ENCODE measurements around the gene SLC38A8.

The SLC38A8 gene

GRCh38 chr16:84042308-84042878 is at the start of gene SLC38A8:
Gene SLC38A8, minus strand, starts transcription at chr16:84042795. Its CDS starts 638 bp downstream, at chr16:84042157.
- no peak for DNase-seq

- DNase-seq: no peak
These were observed 48.9 kb upstream of the SLC38A8 start for GRCh38 chr16:84091460-84091859.

- DNase-seq: no peak
These were observed 47.6 kb upstream of the SLC38A8 start for GRCh38 chr16:84090211-84090610.

DNA sequence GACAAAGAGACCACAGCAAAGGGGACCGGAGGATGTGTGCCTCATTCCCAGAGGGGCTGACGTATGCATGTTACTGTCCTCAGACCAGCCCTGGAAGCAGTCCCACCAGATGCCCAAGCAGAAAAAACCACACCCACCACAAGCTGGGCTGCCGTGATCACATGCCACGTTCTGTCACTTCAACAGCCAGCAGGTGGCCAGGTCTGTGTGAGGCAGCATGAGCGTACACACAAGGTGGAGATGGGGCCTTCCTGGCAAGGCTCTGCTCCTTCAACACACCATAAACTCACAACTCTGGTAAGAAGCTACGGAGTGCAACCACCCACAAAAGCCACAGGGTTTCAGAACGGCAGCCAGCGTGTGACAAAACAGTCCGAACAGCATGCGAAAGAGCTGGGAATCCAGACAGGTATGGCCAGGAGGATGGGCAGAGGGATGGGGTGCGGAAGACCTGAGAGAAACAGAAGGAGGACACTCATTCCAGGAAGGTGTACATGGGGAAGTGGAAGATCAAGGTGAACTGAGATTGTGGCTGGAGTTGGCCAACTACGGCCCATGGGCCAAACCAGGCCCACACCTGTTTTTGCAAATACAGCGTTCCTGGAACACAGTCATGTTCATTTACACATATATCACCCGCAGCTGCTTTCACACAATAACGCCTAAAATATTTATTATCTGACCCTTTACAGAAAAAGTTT is 46.2 kb upstream of the SLC38A8 start:
- DNase-seq: no peak

DNA sequence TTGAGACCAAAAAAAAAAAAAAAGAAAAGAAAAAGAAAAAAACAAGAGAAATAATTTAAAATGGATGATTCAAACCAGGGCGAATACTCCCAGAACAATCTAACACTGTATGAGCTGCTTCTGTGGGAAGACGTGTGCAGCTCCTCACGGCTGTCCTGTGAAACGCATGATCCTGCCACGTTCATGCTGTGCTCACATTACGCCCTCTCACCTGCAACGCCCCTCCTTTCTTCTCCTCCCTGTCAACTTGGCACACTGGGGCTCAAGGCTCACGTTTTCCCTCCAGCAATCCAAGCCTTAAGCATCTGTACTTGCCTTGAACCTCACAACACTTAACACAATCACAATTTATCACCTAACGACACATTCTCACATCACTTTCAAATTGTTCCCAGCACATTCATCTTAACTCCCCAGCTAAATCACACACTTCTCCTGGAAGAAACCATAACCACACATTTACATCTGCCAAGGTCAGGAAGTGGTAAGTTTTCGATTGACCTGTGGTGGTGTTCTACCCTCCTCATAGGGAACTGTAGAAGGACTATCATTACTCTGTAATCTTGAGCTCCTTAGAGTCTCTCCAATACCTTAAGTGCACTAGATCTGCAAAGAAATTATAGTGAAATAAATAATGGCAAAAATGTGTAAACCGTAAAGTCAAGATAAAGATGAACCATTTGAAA is 45.0 kb upstream of the SLC38A8 start:
- peak; percentile 19 to 43 for DNase-seq

DNA sequence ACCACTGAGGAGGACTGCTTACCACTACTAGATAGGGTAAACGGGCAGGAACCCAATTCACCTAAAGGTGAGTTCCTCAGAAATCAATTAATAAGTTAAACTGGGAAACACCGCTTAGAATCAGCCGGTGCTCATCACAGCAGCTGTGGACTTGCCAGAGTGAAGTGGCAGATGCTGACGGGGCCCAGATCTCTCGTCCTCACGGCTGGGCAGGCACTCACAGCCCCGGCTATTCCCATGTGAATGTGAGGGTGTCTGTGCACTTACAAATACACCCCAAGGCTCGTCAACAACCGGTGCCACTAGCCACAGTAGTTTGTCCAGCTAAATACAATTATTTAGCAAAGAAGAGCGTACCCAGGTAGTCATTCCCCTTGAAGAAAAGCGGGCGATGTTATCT is 44.4 kb upstream of the SLC38A8 start:
- DNase-seq: no peak

- DNase-seq: no peak
These were observed 43.7 kb upstream of the SLC38A8 start for GRCh38 chr16:84086341-84086740.

DNA sequence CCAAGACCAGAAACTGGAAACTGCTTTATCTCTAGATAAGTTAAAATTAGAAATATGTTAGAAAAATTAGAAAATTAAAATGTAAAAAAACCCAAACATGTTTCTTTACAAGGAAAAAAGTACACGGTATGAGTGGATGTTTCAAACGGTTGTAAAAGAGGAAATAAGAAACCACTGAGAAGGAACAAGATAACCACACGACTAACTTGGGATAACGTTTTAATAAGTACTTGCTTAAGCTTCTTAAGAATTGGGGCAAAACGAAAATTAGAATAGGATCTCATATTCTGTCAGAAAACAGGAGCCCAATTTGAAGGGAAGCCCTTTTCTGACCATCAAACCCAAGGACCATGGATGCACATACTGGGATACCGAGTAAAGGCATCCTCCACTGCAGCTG is 43.2 kb upstream of the SLC38A8 start:
- peak; percentile 72 to 84 for DNase-seq

DNA sequence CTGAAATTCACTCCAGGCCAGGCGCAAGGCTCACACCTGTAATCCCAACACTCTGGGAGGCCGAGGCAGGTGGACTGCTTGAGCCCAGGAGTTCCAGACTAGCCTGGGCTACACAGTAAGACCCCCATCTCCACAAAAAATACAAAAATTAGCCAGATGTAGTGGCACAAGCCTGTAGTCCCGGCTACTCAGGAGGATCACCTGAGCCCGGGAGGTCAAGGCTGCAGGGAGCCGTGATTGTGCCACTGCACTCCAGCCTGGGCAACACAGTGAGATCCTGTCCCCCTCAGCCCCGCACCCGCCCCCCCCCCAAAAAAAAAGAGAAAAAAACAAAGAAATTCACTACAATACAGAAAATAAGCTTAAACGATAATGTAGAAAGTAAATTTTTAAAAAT is 42.7 kb upstream of the SLC38A8 start:
- no peak for DNase-seq

DNA sequence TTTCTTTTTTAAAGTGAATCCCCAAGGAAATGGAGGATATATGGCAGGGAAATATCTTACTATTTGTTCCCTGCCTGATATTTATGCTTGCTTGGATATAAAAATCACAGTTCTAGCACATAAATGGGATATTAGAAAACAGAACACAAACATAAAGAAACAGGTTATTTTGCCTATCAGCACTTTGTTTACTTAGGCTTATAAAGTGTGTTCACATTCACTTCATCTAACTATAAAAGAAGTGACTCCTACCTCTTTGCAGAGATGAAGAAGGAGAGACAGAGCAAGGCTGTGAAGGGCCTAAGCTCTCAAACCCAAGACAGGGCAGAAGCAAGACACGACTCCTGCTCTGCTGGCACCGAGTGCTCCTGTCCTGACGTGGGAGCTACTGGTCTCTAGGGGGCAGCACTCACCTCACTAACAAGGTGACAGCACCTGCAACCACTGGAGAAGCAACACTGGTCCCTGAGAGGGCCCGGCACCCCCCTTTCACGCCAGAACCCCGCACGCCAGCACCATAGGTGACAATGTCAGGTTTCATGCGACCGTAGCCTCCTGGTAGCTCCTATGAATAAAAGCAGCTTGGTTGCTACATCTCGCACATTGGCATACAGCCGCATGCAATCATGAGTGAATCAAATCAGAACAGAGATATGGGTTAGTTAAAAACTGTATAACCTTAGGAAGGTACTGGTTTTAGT is 42.1 kb upstream of the SLC38A8 start:
- DNase-seq: peak; percentile 49 to 51

DNA sequence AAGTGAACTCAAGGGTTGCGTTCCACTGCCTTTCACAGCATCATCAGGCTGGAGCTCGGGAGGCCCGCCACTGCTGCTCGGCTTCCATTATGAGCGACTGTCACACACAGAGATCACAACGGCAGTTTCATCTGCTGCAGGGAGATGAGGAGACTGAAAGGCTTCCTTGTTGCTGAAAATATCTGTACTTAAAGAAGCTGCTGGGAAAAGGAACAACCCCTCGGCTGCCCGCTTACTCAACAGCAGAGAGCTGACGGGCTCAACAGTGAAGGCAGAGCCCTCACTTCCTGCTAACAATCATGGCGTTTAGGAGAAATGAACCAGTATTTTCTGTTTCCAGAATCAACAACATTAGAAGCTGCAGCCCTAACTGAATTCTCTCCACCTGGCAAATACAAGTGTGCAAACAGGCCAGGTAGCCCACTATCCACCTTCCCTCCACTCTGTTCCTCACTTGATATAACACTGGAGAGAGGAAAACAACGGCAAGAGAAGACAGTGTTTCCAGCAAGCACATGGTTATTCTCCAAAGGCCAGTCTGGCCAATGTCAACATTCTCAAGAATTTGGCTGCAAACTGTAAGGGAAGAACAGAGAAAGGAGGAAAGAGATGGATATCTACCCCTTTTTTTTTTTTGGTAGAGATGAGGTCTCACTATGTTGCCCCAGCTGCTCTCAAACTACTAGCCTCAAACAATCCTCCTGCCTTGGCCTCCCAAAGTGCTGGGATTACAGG is 40.4 kb upstream of the SLC38A8 start:
- DNase-seq: no peak

DNA sequence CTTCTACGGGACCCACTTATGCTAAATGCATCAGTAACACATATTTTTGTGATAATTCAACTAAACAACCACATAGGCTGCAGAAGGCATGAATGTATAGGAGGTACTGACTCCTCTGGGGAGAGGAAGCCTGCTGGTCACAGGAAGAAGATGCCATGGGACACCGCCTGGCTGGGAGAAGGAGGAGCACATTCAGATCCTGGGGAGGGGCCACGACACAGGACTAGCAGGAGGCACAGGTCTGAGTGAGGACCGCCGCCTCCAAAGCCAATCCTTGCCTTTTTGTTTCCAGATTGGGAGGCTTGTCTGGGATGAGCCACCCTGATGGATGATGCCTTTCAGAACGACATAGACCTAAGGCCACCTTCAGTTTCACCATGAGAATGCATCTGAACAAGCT is 39.5 kb upstream of the SLC38A8 start:
- DNase-seq: no peak

DNA sequence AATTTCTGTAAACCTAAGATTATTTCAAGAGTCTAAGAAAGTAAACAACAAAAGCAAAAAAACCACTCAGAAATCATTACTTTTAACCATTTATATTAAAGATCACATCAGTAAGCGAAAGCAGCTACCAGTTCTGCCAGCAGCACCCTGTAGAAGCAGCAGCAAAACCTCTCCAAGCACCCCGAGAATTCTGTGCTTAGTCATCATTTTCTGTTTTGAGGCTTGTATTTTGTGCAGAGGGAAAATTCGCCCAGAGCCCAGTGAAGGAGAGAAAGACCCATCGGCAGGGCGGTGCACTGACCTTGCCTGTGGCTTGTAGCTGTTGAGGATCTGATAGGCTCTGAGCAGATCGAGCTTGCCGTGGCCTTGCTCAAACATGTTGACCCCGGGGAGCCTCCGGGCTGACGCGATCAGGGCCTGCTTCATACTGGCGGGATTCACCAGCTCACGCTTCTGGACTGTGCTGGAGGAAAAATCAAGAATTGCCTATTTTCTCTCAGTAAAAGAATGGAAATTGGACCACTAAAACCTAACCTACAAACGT is 38.9 kb upstream of the SLC38A8 start:
- DNase-seq: no peak

DNA sequence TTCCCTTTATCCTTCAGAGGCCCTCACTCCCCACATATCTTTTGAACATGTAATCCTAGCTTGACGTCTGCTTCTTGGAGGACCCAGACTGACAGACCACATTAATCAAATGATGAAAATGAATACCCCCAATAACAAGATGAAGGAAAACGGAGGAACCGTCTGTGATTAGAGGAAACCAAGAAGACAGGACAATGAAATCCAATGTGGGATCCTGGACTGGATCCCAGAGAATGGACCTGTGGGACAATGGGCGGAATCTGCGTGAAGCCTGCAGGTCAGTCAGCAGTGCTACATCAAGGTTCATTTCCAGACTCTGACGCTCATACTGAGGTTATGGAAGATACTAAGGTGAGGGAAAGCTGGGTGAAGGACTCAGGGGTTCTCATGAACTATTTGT is 38.2 kb upstream of the SLC38A8 start:
- no peak for DNase-seq

DNA sequence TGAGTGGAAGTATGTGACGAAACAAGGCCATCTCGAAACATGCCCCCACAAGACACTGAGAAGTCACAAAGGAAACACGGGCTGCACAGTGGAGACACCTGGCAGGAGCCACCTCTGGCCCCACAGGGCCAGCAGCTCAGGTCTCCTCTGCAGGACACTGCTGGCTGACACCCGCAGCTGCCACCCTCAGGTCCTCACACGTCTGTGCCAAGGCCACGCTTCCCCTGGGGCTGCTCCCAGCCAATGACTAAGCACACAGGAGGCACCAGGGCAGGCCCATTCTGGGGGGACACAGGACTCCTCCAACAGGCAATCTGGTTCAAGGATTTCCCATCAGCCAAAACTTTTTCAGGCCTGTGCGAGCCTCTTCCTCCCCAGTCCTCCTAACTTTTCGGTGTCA is 37.8 kb upstream of the SLC38A8 start:
- no peak for DNase-seq

DNA sequence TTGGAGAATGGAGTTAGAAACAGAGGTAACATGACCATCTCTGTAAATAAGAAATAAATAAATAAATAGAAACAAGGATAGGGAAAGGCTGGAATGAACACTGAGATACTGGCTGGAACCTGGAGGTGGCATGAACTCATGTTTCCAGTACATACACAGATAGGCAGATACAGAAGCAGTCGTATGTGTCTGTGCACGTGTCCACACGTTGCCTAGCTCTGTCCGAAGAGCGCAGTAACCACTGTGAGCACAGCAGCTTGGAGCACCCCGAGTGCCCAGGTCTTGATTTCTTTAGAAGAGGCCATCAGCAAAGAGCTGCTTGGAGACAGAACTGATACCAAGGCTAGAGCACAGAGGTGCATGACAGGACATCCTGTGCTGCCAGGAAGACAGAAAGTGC is 37.1 kb upstream of the SLC38A8 start:
- no peak for DNase-seq

DNA sequence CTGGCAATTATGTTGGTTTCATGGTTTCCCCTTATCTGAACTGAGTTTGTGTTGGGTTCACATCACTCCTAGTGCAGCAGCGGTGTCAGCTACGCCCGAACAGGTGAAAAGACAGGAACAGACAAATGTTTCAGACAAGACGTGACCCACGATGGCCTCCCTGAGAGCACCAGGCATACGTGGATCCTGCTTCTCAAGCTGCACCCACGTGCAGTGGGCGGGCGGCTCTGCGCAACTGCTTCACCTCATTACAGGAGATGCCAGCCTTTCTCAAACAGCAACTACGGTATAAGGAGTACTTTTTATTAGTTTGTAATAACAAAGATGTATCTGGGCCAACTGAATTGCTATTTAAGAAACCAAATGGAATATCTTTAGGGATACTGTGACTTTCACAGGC is 32.8 kb upstream of the SLC38A8 start:
- no peak for DNase-seq

DNA sequence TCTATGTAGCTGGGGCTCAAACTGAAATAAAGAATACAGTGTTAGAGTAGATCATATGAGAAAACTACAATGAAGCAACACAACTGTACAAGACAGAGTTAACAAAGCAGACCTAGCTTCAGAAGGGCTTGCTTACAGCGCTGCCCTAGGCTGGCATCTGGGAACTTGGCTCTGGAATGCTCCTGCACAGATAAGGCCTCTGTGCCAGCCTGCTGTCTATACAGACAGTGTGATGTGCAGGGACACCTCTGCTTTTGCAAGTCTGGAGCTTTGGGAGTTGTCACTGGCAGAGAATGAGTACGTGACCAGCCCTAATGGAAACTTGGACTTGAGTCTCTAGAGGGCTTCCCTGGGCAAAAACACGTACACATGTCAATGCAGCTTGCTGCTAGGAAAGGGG is 32.1 kb upstream of the SLC38A8 start:
- DNase-seq: no peak

DNA sequence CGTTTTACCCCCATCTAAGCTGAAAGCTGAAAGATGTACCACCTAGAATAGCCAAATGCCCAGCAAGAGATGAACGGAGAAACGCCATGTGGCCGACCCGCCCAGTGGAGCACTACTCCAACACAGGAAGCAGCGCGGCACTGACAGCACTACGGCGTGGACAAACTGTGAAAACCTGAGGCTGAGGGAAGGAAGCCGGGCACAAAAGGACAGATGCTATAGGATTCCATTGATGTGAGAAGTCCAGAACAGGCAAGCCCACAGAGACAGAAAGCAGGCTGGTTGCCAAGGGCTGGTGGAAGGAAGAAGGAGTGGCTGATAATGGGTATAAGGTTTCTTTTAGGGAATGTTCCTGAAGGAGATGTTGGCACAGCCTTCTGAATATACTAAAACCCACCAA is 29.4 kb upstream of the SLC38A8 start:
- DNase-seq: no peak

DNA sequence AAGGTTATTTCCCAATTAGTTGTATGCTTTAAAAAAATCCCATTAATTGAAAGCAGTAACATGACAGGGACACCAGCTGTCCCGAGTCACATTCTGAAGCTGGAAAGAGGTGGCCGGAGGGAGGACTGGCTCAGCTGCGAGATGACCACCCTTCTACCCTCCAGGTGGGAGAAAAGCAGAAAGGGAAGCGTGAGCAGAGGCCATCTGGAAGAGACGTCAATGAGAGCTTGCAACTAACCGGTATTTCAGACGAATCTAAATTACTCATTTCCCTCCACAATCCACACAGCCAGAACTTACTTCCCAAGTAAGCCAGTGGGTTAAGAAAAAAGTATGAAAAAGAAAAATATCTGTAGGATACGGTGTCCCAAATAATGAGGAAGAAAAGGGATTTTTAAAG is 28.5 kb upstream of the SLC38A8 start:
- DNase-seq: no peak

GRCh38 chr16:84069540-84069939 is 26.9 kb upstream of the SLC38A8 start:
- no peak for DNase-seq

DNA sequence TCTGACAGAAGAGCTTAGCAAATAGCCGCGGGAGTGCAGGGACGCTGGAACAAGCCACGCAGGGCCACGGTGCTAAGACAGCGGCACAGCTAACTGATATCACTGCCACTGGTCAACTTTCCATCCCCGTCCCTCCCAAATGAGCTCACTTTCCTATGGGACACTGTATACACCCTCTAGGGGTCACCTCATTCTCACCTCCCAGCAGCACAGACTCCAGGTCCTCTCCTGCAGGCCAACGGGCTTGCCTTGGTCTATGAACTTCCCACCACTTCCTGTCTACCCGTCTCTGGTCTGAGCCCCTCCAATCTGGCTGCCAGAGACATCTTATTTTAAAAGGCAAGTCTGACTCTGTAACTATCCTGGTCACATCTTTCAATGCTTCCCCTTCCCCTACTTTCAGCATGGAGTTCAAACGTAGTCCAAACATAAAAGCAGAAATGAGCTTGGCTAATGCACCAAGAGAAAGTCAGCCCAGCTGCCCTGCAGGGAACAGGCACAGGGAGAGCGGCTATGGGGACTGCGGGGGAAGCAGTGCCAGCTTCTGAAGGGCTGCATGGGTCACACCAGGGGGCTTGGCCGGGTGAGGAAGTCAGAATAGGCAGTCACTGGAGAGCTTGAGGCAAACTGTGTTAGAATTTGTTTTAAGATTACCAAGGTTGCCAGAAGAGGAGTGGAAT is 26.3 kb upstream of the SLC38A8 start:
- DNase-seq: no peak

Measured in AML-193 (cell line).